Mammary microvascular endothelial cell (primary cell): Measurements from ENCODE around the gene ACTR2. TPM values are rescaled to one million over a fixed set of nuclear protein-coding genes. Genes with fewer than 3 reads are reported as not detected.

ENCODE experiments used
- total RNA-seq: library from RNA; depleted of rRNA; stranded (reverse); fragments of >200 nt; gene quantifications from 2 replicates; pipeline ENCODE4 v1.2.3, GENCODE V29; 2015

ACTR2 gene
- 98.9 and 101 TPM in 2 replicates for total RNA-seq

GRCh38 chr2:65227456-65228262 is at the start of gene ACTR2:
Gene ACTR2, plus strand, starts transcription at chr2:65227831. Its CDS starts 79 bp downstream, at chr2:65227910.

Other genes with a start within 250 kb of the ACTR2 start
- gene SLC1A4, start 238.4 kb upstream of the ACTR2 start, total RNA-seq, result 5.6 and 7.6 TPM in 2 replicates
- gene CEP68, start 171.4 kb upstream of the ACTR2 start, total RNA-seq, result 9.8 and 9.9 TPM in 2 replicates
- 87.1 and 90.4 TPM in 2 replicates for gene RAB1A, start 97.7 kb upstream of the ACTR2 start, total RNA-seq
- 6.4 and 6.9 TPM in 2 replicates for gene SPRED2, start 204.8 kb downstream of the ACTR2 start, total RNA-seq